Measurements from ENCODE around the gene IL22RA1.

Gene IL22RA1

DNA sequence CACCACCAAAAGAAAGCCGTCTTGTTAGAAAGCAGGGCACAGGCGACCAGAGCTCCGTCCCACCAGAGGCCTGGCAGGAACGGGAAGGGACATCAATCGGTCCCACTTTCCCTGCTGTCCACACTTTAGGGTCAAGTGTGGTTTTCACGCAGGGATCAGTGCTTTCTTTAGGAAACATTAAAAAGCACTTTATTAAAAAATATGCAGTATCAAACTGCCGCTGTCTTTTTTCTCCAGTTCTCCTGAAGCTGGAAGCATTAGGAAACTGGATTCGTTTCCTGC lies 43.7 kb upstream of the IL22RA1 start:
- no peak for DNase-seq
- Histone ChIP-seq H3K27ac (no peak overlapping the region), H3K36me3 (replicated peaks) (no peaks in the 10 kb centered on the region), H3K4me3 (ENCODE audit: low read depth, low read length) (peak overlapping the region; percentile 49), H3K27me3 (replicated peaks) (peaks cover 11% of the 10 kb centered on the region)
- in situ Hi-C loops (cut with HindIII; ENCODE audit: low pct_ligation_motif_present, low sequenced_read_pairs) = no loop called here
- TF ChIP-seq, protein P1, sequence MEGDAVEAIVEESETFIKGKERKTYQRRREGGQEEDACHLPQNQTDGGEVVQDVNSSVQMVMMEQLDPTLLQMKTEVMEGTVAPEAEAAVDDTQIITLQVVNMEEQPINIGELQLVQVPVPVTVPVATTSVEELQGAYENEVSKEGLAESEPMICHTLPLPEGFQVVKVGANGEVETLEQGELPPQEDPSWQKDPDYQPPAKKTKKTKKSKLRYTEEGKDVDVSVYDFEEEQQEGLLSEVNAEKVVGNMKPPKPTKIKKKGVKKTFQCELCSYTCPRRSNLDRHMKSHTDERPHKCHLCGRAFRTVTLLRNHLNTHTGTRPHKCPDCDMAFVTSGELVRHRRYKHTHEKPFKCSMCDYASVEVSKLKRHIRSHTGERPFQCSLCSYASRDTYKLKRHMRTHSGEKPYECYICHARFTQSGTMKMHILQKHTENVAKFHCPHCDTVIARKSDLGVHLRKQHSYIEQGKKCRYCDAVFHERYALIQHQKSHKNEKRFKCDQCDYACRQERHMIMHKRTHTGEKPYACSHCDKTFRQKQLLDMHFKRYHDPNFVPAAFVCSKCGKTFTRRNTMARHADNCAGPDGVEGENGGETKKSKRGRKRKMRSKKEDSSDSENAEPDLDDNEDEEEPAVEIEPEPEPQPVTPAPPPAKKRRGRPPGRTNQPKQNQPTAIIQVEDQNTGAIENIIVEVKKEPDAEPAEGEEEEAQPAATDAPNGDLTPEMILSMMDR (IDR thresholded peaks at IDR 0.05; ENCODE audit: low read depth, low read length, missing control alignments) = no peak

- H3K27ac ChIP-seq = no peak overlapping the region
- in situ Hi-C loops (cut with HindIII; ENCODE audit: low pct_ligation_motif_present, low sequenced_read_pairs) = no loop called here
- TF ChIP-seq, protein P1 (IDR thresholded peaks at IDR 0.05; ENCODE audit: low read depth, low read length, missing control alignments) = no peak
- H3K4me3 ChIP-seq (ENCODE audit: low read depth, low read length) = no peak overlapping the region
- no peaks in the 10 kb centered on the region for H3K36me3 ChIP-seq (replicated peaks)
- H3K27me3 ChIP-seq (replicated peaks) = peaks cover 11% of the 10 kb centered on the region
- no peak for DNase-seq
Observed at GRCh38 chr1:24186031-24186710, 43.2 kb upstream of the IL22RA1 start.

GRCh38 chr1:24185076-24185475 lies 42.1 kb upstream of the IL22RA1 start:
- H3K36me3 ChIP-seq (replicated peaks) = no peaks in the 10 kb centered on the region
- DNase-seq = no peak
- H3K4me3 ChIP-seq (ENCODE audit: low read depth, low read length) = no peak overlapping the region
- no peak overlapping the region for H3K27ac ChIP-seq
- in situ Hi-C loops (cut with HindIII; ENCODE audit: low pct_ligation_motif_present, low sequenced_read_pairs) = no loop called here
- TF ChIP-seq, protein P1 (IDR thresholded peaks at IDR 0.05; ENCODE audit: low read depth, low read length, missing control alignments) = no peak
- peaks cover 11% of the 10 kb centered on the region for H3K27me3 ChIP-seq (replicated peaks)

- Histone ChIP-seq H3K27me3 (replicated peaks) (peaks cover 6% of the 10 kb centered on the region), H3K27ac (no peak overlapping the region), H3K4me3 (ENCODE audit: low read depth, low read length) (no peak overlapping the region), H3K36me3 (replicated peaks) (no peaks in the 10 kb centered on the region)
- DNase-seq = no peak
- in situ Hi-C loops (cut with HindIII; ENCODE audit: low pct_ligation_motif_present, low sequenced_read_pairs) = no loop called here
- TF ChIP-seq, protein P1 (IDR thresholded peaks at IDR 0.05; ENCODE audit: low read depth, low read length, missing control alignments) = no peak
Observed at GRCh38 chr1:24182061-24182460, 39.1 kb upstream of the IL22RA1 start.

DNA sequence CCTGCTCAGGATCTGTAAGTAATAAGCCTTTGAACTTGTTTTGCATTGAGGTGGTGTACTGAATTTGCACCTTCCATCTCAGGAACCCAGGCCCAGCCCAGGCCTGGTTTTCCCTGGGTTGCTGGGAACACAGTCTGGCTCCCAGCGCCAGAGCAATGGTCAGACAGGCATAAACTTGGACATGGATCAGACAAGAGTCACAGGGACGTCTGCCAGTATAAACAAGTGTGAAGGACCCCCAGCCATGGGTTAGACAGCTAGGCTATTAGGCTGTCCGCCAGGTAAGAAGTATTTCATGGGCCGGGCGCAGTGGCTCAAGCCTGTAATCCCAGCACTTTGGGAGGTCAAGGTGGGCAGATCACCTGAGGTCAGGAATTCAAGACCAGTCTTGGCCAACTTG lies 38.7 kb upstream of the IL22RA1 start:
- Histone ChIP-seq H3K36me3 (replicated peaks) (no peaks in the 10 kb centered on the region), H3K4me3 (ENCODE audit: low read depth, low read length) (no peak overlapping the region), H3K27me3 (replicated peaks) (peaks cover 3% of the 10 kb centered on the region), H3K27ac (no peak overlapping the region)
- TF ChIP-seq, protein P1 (IDR thresholded peaks at IDR 0.05; ENCODE audit: low read depth, low read length, missing control alignments) = no peak
- no peak for DNase-seq
- in situ Hi-C loops (cut with HindIII; ENCODE audit: low pct_ligation_motif_present, low sequenced_read_pairs) = no loop called here

- no peaks in the 10 kb centered on the region for H3K27me3 ChIP-seq (replicated peaks)
- no peak overlapping the region for H3K4me3 ChIP-seq (ENCODE audit: low read depth, low read length)
- in situ Hi-C loops (cut with HindIII; ENCODE audit: low pct_ligation_motif_present, low sequenced_read_pairs) = no loop called here
- H3K27ac ChIP-seq = no peak overlapping the region
- H3K36me3 ChIP-seq (replicated peaks) = no peaks in the 10 kb centered on the region
- no peak for DNase-seq
- TF ChIP-seq, protein P1 (IDR thresholded peaks at IDR 0.05; ENCODE audit: low read depth, low read length, missing control alignments) = no peak
Observed at GRCh38 chr1:24180676-24181075, 37.7 kb upstream of the IL22RA1 start.

All from brain microvascular endothelial cell (primary cell).